AG09309 (cell line): ENCODE results near the gene RPS23.

Experiments
- DNase-seq: peaks from one replicate; pipeline ENCODE4 v3.0.0-alpha.2; 2010; ENCODE audit warnings: low read depth
- H3K4me3 ChIP-seq: 2 replicates; pipeline ENCODE4 v1.5.1; 2011; ENCODE audit warnings: mild to moderate bottlenecking, low read depth, low read length, moderate library complexity; ENCODE audit not compliant: control insufficient read depth
- CTCF ChIP-seq: IDR thresholded peaks from 2 replicates; pipeline ENCODE4 v1.5.1; 2011; ENCODE audit warnings: mild to moderate bottlenecking, low read depth, low read length, inconsistent platforms; ENCODE audit not compliant: insufficient read depth, control insufficient read depth; ENCODE audit errors: missing control alignments

The RPS23 gene

DNA sequence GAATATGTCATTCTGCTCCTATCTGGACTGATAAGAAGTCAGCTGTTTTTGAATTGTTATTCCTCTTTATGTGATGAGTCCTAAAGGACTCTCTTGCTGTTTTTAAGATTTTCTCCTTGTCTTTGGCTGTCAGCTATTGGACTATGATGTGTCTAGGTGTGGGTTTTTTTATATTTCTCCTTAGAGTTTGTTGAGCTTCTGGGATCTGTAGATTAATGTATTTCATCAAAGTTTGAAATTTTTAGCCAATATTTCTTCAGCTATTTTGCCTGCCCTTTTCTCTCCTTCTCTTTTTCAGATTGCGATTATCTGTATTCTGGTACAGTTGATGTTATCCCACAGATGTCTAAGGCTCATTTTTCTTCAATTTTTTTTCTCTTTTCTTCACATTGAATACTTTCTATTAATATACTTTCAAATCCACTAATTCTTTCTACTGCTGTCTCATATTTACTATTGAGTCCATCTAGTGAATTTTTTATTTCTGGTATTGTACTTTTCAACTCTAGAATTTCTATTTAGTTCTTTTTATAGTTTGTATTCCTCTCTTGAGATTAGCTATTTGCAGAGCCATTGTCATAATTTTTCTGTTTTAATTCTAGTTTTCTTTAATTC is 31.1 kb downstream of the RPS23 start:
- no peak for DNase-seq
- no peak overlapping the region for H3K4me3 ChIP-seq
- no peak for TF ChIP-seq CTCF

- DNase-seq = no peak
- no peak overlapping the region for H3K4me3 ChIP-seq
- peak; percentile 10 for TF ChIP-seq CTCF
These were observed 33.1 kb downstream of the RPS23 start for GRCh38 chr5:82244854-82245635.

- H3K4me3 ChIP-seq = no peak overlapping the region
- no peak for TF ChIP-seq CTCF
- DNase-seq = no peak
These were observed 34.0 kb downstream of the RPS23 start for GRCh38 chr5:82244151-82244550.

DNA sequence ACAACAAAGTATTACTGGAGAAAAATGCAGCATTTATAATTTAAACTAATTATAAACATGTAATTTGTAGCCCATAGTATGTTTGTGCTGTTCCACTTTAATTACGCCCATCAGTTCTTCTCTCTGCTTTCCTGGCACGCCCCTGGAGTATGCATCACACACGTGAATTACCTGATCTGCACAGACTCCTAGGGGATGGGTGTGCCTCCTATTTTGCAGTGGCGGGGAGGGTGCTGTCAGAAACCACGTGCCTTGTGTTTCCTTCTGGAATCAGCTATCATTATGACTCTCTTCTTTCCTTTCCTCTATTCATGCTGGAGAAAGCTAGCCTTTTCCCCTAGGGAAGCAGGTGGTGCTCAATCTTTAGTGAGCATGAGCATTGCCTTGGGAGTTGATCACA is 43.3 kb downstream of the RPS23 start:
- no peak for TF ChIP-seq CTCF
- DNase-seq = no peak
- no peak overlapping the region for H3K4me3 ChIP-seq

- no peak overlapping the region for H3K4me3 ChIP-seq
- peak; percentile 88 for TF ChIP-seq CTCF
- DNase-seq = peak; percentile 13
These were observed 52.5 kb downstream of the RPS23 start for GRCh38 chr5:82225525-82226172.
